Progenitor cell of endocrine pancreas (in vitro differentiated cells): ENCODE data around the gene SNTG2. TPM values are rescaled to one million over a fixed set of nuclear protein-coding genes. Genes with fewer than 3 reads are reported as not detected.

ENCODE experiments used
- DNase-seq: peaks from one replicate; pipeline ENCODE4 v3.0.0; 2021; ENCODE audit warnings: low spot score; ENCODE audit not compliant: unreplicated experiment
- H3K27ac Mint-ChIP-seq: 2 replicates; pipeline ENCODE4 v1.8.0; 2021; ENCODE audit warnings: mild to moderate bottlenecking, moderate library complexity, mixed read lengths
- H3K27me3 Mint-ChIP-seq: 2 replicates; pipeline ENCODE4 v1.8.0; 2021; ENCODE audit warnings: mixed read lengths
- H3K36me3 Mint-ChIP-seq: 2 replicates; pipeline ENCODE4 v1.8.0; 2022; ENCODE audit warnings: mixed read lengths; ENCODE audit not compliant: insufficient read depth
- H3K4me1 Mint-ChIP-seq: 2 replicates; pipeline ENCODE4 v1.8.0; 2021; ENCODE audit warnings: low read depth, mixed read lengths
- H3K4me3 Mint-ChIP-seq: 2 replicates; pipeline ENCODE4 v1.8.0; 2021; ENCODE audit warnings: low read depth, mild to moderate bottlenecking, moderate library complexity, mixed read lengths
- H3K9me3 Mint-ChIP-seq: 2 replicates; pipeline ENCODE4 v1.8.0; 2021; ENCODE audit warnings: low read depth, mixed read lengths
- CTCF ChIP-seq: fragments of 200-600 bp; sonication (generic); IDR thresholded peaks from one replicate; pipeline ENCODE4 v1.5.0; 2021; ENCODE audit warnings: antibody characterized with exemption, mild to moderate bottlenecking; ENCODE audit not compliant: unreplicated experiment
- total RNA-seq: library from RNA; stranded (reverse); gene quantifications from 2 replicates; pipeline ENCODE4 v1.2.1, GENCODE V29; 2021

Gene SNTG2
- total RNA-seq, 1 donor from 2014 or later, result 0.50 TPM

DNA sequence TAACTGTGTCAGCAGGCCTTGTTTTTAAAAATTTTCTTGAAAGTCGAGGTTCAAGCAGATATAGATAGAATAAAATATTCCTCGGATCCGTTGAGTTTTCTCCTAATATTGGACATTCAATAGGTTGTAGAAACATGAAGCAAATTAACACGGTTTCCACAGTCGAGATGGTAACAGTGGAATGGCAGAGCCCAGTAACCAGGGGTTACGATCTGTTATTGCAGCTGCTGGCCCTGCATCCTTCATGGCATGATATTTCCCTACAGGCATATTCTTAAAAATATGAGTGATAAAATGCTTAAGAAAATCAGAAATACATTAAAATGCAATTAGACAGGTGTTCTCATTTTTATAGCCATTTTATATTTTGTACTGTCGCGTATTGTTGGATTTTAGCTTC lies 117.6 kb downstream of the SNTG2 start:
- TF ChIP-seq CTCF, result no peak
- no peak for DNase-seq
- H3K36me3 Mint-ChIP-seq, result no peaks in the 10 kb centered on the region
- H3K4me3 Mint-ChIP-seq, result no peak overlapping the region
- no peaks in the 10 kb centered on the region for H3K4me1 Mint-ChIP-seq
- no peak overlapping the region for H3K27ac Mint-ChIP-seq
- peaks cover 8% of the 10 kb centered on the region for H3K9me3 Mint-ChIP-seq
- H3K27me3 Mint-ChIP-seq, result peaks cover 13% of the 10 kb centered on the region

- no peak overlapping the region for H3K4me3 Mint-ChIP-seq
- no peaks in the 10 kb centered on the region for H3K36me3 Mint-ChIP-seq
- H3K27me3 Mint-ChIP-seq, result peaks cover 11% of the 10 kb centered on the region
- H3K4me1 Mint-ChIP-seq, result no peaks in the 10 kb centered on the region
- no peak for DNase-seq
- no peak for TF ChIP-seq CTCF
- no peak overlapping the region for H3K27ac Mint-ChIP-seq
- peaks cover 8% of the 10 kb centered on the region for H3K9me3 Mint-ChIP-seq
Measured at GRCh38 chr2:1068822-1069221, 118.2 kb downstream of the SNTG2 start.

GRCh38 chr2:1069847-1070246 lies 119.2 kb downstream of the SNTG2 start:
- H3K27ac Mint-ChIP-seq, result no peak overlapping the region
- no peaks in the 10 kb centered on the region for H3K4me1 Mint-ChIP-seq
- H3K9me3 Mint-ChIP-seq, result peaks cover 8% of the 10 kb centered on the region
- H3K4me3 Mint-ChIP-seq, result no peak overlapping the region
- TF ChIP-seq CTCF, result no peak
- H3K36me3 Mint-ChIP-seq, result no peaks in the 10 kb centered on the region
- DNase-seq, result no peak
- H3K27me3 Mint-ChIP-seq, result peaks cover 13% of the 10 kb centered on the region

GRCh38 chr2:1070601-1071000 lies 120.0 kb downstream of the SNTG2 start:
- no peak overlapping the region for H3K4me3 Mint-ChIP-seq
- H3K27ac Mint-ChIP-seq, result no peak overlapping the region
- peaks cover 19% of the 10 kb centered on the region for H3K27me3 Mint-ChIP-seq
- no peak for DNase-seq
- no peaks in the 10 kb centered on the region for H3K4me1 Mint-ChIP-seq
- H3K9me3 Mint-ChIP-seq, result peaks cover 8% of the 10 kb centered on the region
- H3K36me3 Mint-ChIP-seq, result no peaks in the 10 kb centered on the region
- no peak for TF ChIP-seq CTCF

DNA sequence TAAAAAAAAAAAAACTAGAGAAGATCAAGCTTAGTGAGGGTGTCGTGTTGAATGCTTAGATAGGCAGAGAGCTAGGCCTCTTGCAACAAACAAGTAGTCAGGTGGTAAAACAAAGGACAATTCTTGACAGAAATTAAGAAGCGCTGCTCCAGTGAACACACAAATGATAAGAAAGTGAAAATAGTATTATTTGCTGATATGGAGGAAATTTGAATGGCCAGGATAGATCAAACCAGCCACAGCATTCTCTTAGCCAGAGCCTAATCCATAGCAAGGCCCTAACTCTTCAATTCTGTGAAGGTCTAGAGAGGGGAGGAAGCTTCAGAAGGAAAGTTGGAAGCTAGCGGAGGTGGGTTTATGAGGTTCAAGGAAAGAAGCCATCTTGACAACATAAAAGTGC lies 121.0 kb downstream of the SNTG2 start:
- peaks cover 13% of the 10 kb centered on the region for H3K27me3 Mint-ChIP-seq
- H3K27ac Mint-ChIP-seq, result no peak overlapping the region
- TF ChIP-seq CTCF, result no peak

More for the DNA sequence above, 121.0 kb downstream of the SNTG2 start:
- Mint-ChIP-seq H3K4me1 (no peaks in the 10 kb centered on the region), H3K36me3 (no peaks in the 10 kb centered on the region), H3K4me3 (no peak overlapping the region), H3K9me3 (peaks cover 8% of the 10 kb centered on the region)
- DNase-seq, result no peak
